SK-N-SH treated with all-trans-retinoic acid at 6 μM for 48 hours (cell line): ENCODE data around the gene ZNF319.

ENCODE experiments used
- ATAC-seq: fragments of 200-7000 bp; cut with Tn5 transposase; 3 replicates; pipeline ENCODE4 v1.9.1; 2020; ENCODE audit warnings: mild to moderate bottlenecking, moderate library complexity
- ARNTL ChIP-seq: fragments of 450-650 bp; formaldehyde crosslinking; IDR thresholded peaks from 2 replicates; pipeline ENCODE4 v1.5.0; 2020; ENCODE audit warnings: low read depth, mild to moderate bottlenecking, moderate library complexity, borderline replicate concordance
- BACH2 ChIP-seq: fragments of 250-450 bp; sonication (Bioruptor Pico); IDR thresholded peaks from 2 replicates; pipeline ENCODE4 v1.9.0; 2021; ENCODE audit warnings: mild to moderate bottlenecking, borderline replicate concordance
- CSDC2 ChIP-seq: fragments of 250-450 bp; sonication (Bioruptor Pico); IDR thresholded peaks from 2 replicates; pipeline ENCODE4 v1.5.0; 2020; ENCODE audit warnings: mild to moderate bottlenecking, moderate library complexity
- ESRRG ChIP-seq: fragments of 250-450 bp; sonication (Bioruptor Pico); IDR thresholded peaks from 2 replicates; pipeline ENCODE4 v1.6.1; 2021; ENCODE audit warnings: mild to moderate bottlenecking
- OSR1 ChIP-seq: fragments of 250-450 bp; sonication (Bioruptor Pico); IDR thresholded peaks from 2 replicates; pipeline ENCODE4 v1.8.0; 2022; ENCODE audit warnings: moderate library complexity, mild to moderate bottlenecking, inconsistent platforms
- SNAI2 ChIP-seq: fragments of 250-450 bp; sonication (Bioruptor Pico); IDR thresholded peaks from 2 replicates; pipeline ENCODE4 v1.5.0; 2020; ENCODE audit warnings: mild to moderate bottlenecking, moderate library complexity
- TCF4 ChIP-seq: fragments of 250-450 bp; sonication (Bioruptor Pico); IDR thresholded peaks from 2 replicates; pipeline ENCODE4 v1.8.0; 2021; ENCODE audit warnings: mild to moderate bottlenecking, moderate library complexity, borderline replicate concordance
- TOX ChIP-seq: fragments of 250-450 bp; sonication (Bioruptor Pico); IDR thresholded peaks from 2 replicates; pipeline ENCODE4 v1.8.0; 2021; ENCODE audit warnings: mild to moderate bottlenecking, moderate library complexity, borderline replicate concordance
- TSHZ2 ChIP-seq: fragments of 250-450 bp; sonication (Bioruptor Pico); IDR thresholded peaks from 2 replicates; pipeline ENCODE4 v1.5.0; 2020; ENCODE audit warnings: mild to moderate bottlenecking, moderate library complexity
- ZC3H10 ChIP-seq: fragments of 250-450 bp; sonication (Bioruptor Pico); IDR thresholded peaks from 2 replicates; pipeline ENCODE4 v1.5.1; 2021; ENCODE audit warnings: mild to moderate bottlenecking, moderate library complexity
- ZFP3 ChIP-seq: fragments of 250-450 bp; sonication (Bioruptor Pico); IDR thresholded peaks from 2 replicates; pipeline ENCODE4 v1.5.0; 2020; ENCODE audit warnings: mild to moderate bottlenecking, moderate library complexity
- ZNF565 ChIP-seq: fragments of 450-650 bp; formaldehyde crosslinking; conservative IDR thresholded peaks from 2 replicates; pipeline ENCODE4 v1.5.0; 2020; ENCODE audit warnings: low read depth, mild to moderate bottlenecking, moderate library complexity
- ZNF70 ChIP-seq: fragments of 450-650 bp; formaldehyde crosslinking; IDR thresholded peaks from 2 replicates; pipeline ENCODE4 v1.5.0; 2020; ENCODE audit warnings: mild to moderate bottlenecking, moderate library complexity
- ZNF8 ChIP-seq: fragments of 450-650 bp; formaldehyde crosslinking; IDR thresholded peaks from 2 replicates; pipeline ENCODE4 v1.5.0; 2020; ENCODE audit warnings: mild to moderate bottlenecking, moderate library complexity
- TF ChIP-seq, protein P1 (sequence below): fragments of 250-450 bp; sonication (Bioruptor Pico); IDR thresholded peaks from 2 replicates; pipeline ENCODE4 v1.8.0; 2021; ENCODE audit warnings: low read depth, mild to moderate bottlenecking, moderate library complexity, borderline replicate concordance
- TF ChIP-seq, protein P2 (sequence below): fragments of 250-450 bp; sonication (Bioruptor Pico); IDR thresholded peaks from 2 replicates; pipeline ENCODE4 v1.8.0; 2020; ENCODE audit warnings: mild to moderate bottlenecking, moderate library complexity, borderline replicate concordance
- TF ChIP-seq, protein P3 (sequence below): fragments of 250-450 bp; sonication (Bioruptor Pico); IDR thresholded peaks from 2 replicates; pipeline ENCODE4 v1.5.1; 2020; ENCODE audit warnings: low read depth, mild to moderate bottlenecking, moderate library complexity

ZNF319 gene

GRCh38 chr16:58028541-58029070 is 28.1 kb upstream of the ZNF319 start:
- no peak for ATAC-seq
- TF ChIP-seq CSDC2 (CRISPR knock-in tag) (no peak), TSHZ2 (no peak), SNAI2 (CRISPR knock-in tag) (no peak), OSR1 (CRISPR knock-in tag) (no peak), ZNF8 (no peak), ZFP3 (no peak), ZC3H10 (no peak)
- TF ChIP-seq, protein P1, sequence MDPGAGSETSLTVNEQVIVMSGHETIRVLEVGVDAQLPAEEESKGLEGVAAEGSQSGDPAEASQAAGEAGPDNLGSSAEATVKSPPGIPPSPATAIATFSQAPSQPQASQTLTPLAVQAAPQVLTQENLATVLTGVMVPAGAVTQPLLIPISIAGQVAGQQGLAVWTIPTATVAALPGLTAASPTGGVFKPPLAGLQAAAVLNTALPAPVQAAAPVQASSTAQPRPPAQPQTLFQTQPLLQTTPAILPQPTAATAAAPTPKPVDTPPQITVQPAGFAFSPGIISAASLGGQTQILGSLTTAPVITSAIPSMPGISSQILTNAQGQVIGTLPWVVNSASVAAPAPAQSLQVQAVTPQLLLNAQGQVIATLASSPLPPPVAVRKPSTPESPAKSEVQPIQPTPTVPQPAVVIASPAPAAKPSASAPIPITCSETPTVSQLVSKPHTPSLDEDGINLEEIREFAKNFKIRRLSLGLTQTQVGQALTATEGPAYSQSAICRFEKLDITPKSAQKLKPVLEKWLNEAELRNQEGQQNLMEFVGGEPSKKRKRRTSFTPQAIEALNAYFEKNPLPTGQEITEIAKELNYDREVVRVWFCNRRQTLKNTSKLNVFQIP (CRISPR knock-in tag) = no peak
- TF ChIP-seq, protein P2, sequence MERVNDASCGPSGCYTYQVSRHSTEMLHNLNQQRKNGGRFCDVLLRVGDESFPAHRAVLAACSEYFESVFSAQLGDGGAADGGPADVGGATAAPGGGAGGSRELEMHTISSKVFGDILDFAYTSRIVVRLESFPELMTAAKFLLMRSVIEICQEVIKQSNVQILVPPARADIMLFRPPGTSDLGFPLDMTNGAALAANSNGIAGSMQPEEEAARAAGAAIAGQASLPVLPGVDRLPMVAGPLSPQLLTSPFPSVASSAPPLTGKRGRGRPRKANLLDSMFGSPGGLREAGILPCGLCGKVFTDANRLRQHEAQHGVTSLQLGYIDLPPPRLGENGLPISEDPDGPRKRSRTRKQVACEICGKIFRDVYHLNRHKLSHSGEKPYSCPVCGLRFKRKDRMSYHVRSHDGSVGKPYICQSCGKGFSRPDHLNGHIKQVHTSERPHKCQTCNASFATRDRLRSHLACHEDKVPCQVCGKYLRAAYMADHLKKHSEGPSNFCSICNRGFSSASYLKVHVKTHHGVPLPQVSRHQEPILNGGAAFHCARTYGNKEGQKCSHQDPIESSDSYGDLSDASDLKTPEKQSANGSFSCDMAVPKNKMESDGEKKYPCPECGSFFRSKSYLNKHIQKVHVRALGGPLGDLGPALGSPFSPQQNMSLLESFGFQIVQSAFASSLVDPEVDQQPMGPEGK (CRISPR knock-in tag) = no peak
- TF ChIP-seq, protein P3, sequence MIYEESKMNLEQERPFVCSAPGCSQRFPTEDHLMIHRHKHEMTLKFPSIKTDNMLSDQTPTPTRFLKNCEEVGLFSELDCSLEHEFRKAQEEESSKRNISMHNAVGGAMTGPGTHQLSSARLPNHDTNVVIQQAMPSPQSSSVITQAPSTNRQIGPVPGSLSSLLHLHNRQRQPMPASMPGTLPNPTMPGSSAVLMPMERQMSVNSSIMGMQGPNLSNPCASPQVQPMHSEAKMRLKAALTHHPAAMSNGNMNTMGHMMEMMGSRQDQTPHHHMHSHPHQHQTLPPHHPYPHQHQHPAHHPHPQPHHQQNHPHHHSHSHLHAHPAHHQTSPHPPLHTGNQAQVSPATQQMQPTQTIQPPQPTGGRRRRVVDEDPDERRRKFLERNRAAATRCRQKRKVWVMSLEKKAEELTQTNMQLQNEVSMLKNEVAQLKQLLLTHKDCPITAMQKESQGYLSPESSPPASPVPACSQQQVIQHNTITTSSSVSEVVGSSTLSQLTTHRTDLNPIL (CRISPR knock-in tag) = no peak

DNA sequence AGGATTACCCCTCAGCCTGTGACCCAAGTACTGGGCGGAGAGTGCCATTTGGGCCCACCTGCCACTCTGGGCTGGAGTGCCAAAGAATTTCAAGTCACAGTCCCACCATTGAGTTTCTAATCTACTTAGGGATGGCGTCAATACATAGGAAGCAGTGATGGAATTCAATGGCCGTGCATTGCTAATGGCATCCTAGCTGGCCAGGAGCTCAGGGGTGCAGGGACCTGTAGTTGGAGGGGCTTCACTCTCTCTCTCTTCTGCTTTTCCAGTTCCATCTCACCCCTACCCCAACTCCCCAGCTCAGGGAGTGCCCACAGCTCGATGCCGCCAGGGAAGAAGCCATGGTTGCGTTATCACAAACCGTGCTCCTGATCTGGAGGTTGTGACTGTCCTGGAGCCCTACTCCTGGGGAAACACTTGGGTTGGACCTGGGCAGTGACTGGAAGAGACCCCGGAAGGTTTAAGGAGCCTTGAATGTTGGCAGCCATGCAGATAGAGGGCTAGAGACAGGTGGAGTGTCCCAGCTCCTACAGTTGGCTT is 27.5 kb upstream of the ZNF319 start:
- TF ChIP-seq CSDC2 (CRISPR knock-in tag) (no peak), TOX (CRISPR knock-in tag) (no peak), ZFP3 (no peak), ARNTL (CRISPR knock-in tag) (no peak)
- TF ChIP-seq, protein P3 (CRISPR knock-in tag) = no peak
- ATAC-seq = no peak

GRCh38 chr16:58027161-58027915 is 26.9 kb upstream of the ZNF319 start:
- ATAC-seq = no peak
- no peak for TF ChIP-seq ZNF565
- TF ChIP-seq ESRRG (CRISPR knock-in tag) = no peak
- no peak for TF ChIP-seq ZC3H10
- TF ChIP-seq SNAI2 (CRISPR knock-in tag) = no peak
- TF ChIP-seq, all 23 proteins: peak for 0

DNA sequence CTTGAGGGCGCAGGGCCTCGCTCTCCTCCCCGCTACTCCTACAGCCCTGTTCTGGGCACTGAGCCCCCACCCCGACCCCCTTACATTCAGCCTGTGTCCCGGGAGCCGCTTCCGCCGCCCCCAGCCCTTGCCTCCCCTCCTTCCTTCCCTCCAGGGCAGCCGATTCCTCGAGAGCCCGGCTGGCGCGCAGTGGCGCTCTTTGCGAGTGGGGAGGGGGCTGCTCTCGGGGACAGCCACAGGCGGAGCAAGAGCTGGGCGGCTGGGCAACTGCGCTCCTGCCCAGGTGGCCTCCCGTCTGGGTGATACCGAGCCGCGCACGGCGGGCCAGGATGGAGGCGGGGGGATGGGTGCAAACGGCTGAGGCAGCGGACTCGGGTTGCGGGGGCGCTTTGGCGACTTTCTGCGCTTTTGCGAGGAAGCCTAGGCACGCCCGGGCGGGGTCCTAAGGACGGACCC is 26.3 kb upstream of the ZNF319 start:
- TF ChIP-seq TSHZ2 (no peak), ZNF70 (CRISPR knock-in tag) (no peak), ZNF8 (no peak), BACH2 (CRISPR knock-in tag) (no peak), TCF4 (CRISPR knock-in tag) (no peak)
- TF ChIP-seq, protein P1 (CRISPR knock-in tag) = no peak
- no peak for ATAC-seq
